ENCODE data around the gene TGFBRAP1. TPM values are rescaled to one million over a fixed set of nuclear protein-coding genes. Genes with fewer than 3 reads are reported as not detected.

The TGFBRAP1 gene
- total RNA-seq, 1 experiment from 2014 or later = 19.3 TPM

DNA sequence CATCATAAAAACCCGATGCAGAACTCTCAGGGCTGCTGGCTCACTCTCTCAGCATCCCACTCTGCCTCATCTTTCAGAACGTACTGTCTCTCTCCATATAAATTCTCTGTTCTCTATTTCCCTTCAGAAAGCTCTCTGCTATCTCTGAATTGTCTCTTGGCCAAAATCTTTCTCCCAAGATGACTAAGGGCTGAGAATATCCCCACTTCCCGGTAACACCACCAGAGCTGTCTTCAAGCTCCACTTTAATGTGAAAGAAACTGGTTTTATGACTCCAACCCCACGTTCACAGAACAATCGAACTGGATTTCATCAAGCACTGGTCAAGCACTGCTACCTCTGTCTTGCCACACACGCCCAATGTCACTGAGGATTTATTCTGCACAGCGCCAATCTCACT is 22.4 kb downstream of the TGFBRAP1 start:
- no peak for DNase-seq (ENCODE audit: unreplicated experiment)
- peaks cover 23% of the 10 kb centered on the region for H3K36me3 Mint-ChIP-seq (ENCODE audit: insufficient read depth, unreplicated experiment)
- ChIA-PET CTCF (interaction anchor here (0.6 kb wide), 1 partner anchor 1265 kb away, joined by 3 read pairs; no protein-coding TSS in a partner anchor), POLR2A (no interaction called here)
- H3K27me3 Mint-ChIP-seq (ENCODE audit: insufficient read depth, unreplicated experiment) = no peaks in the 10 kb centered on the region
- H3K4me3 Mint-ChIP-seq (ENCODE audit: unreplicated experiment) = no peak overlapping the region
- no peaks in the 10 kb centered on the region for H3K9me3 Mint-ChIP-seq (ENCODE audit: unreplicated experiment)
- H3K27ac Mint-ChIP-seq (ENCODE audit: low read depth, unreplicated experiment) = no peak overlapping the region
- TF ChIP-seq CTCF (IDR thresholded peaks at IDR 0.05; ENCODE audit: unreplicated experiment) = no peak
- intact Hi-C loops (cut with micrococcal nuclease) = no loop called here
- BruUV-seq (replicated peaks) = TSS peak; percentile 23
- no peaks in the 10 kb centered on the region for H3K4me1 Mint-ChIP-seq (ENCODE audit: insufficient read depth, unreplicated experiment)

GRCh38 chr2:105301646-105302045 is 27.9 kb downstream of the TGFBRAP1 start:
- POLR2A ChIA-PET = interaction anchor here (0.9 kb wide), 1 partner anchor 27 kb away, joined by 3 read pairs; no protein-coding TSS in a partner anchor
- intact Hi-C loops (cut with micrococcal nuclease) = no loop called here
- no peaks in the 10 kb centered on the region for H3K9me3 Mint-ChIP-seq (ENCODE audit: unreplicated experiment)
- no TSS peak for BruUV-seq (replicated peaks)
- H3K4me3 Mint-ChIP-seq (ENCODE audit: unreplicated experiment) = no peak overlapping the region
- H3K27me3 Mint-ChIP-seq (ENCODE audit: insufficient read depth, unreplicated experiment) = no peaks in the 10 kb centered on the region
- H3K4me1 Mint-ChIP-seq (ENCODE audit: insufficient read depth, unreplicated experiment) = peaks cover 6% of the 10 kb centered on the region
- TF ChIP-seq CTCF (IDR thresholded peaks at IDR 0.05; ENCODE audit: unreplicated experiment) = no peak
- CTCF ChIA-PET = interaction anchor here (0.6 to 0.8 kb wide), 3 partner anchors 26 to 232 kb away, joined by 3 read pairs; no protein-coding TSS in a partner anchor
- no peak overlapping the region for H3K27ac Mint-ChIP-seq (ENCODE audit: low read depth, unreplicated experiment)
- no peak for DNase-seq (ENCODE audit: unreplicated experiment)
- H3K36me3 Mint-ChIP-seq (ENCODE audit: insufficient read depth, unreplicated experiment) = peaks cover 36% of the 10 kb centered on the region

GRCh38 chr2:105299290-105299689 is 30.2 kb downstream of the TGFBRAP1 start:
- no peak overlapping the region for H3K27ac Mint-ChIP-seq (ENCODE audit: low read depth, unreplicated experiment)
- BruUV-seq (replicated peaks) = no TSS peak
- H3K27me3 Mint-ChIP-seq (ENCODE audit: insufficient read depth, unreplicated experiment) = no peaks in the 10 kb centered on the region
- no peak for DNase-seq (ENCODE audit: unreplicated experiment)
- CTCF ChIA-PET = interaction anchor here (0.8 to 1.1 kb wide), 3 partner anchors 11 to 186 kb away, joined by 3 to 5 read pairs (median 4); no protein-coding TSS in a partner anchor
- TF ChIP-seq CTCF (IDR thresholded peaks at IDR 0.05; ENCODE audit: unreplicated experiment) = no peak
- POLR2A ChIA-PET = no interaction called here
- H3K9me3 Mint-ChIP-seq (ENCODE audit: unreplicated experiment) = no peaks in the 10 kb centered on the region
- peaks cover 53% of the 10 kb centered on the region for H3K36me3 Mint-ChIP-seq (ENCODE audit: insufficient read depth, unreplicated experiment)
- peaks cover 6% of the 10 kb centered on the region for H3K4me1 Mint-ChIP-seq (ENCODE audit: insufficient read depth, unreplicated experiment)
- H3K4me3 Mint-ChIP-seq (ENCODE audit: unreplicated experiment) = no peak overlapping the region
- intact Hi-C loops (cut with micrococcal nuclease) = no loop called here

GRCh38 chr2:105298017-105298416 is 31.5 kb downstream of the TGFBRAP1 start:
- Mint-ChIP-seq H3K27me3 (ENCODE audit: insufficient read depth, unreplicated experiment) (no peaks in the 10 kb centered on the region), H3K9me3 (ENCODE audit: unreplicated experiment) (no peaks in the 10 kb centered on the region), H3K27ac (ENCODE audit: low read depth, unreplicated experiment) (no peak overlapping the region), H3K36me3 (ENCODE audit: insufficient read depth, unreplicated experiment) (peaks cover 47% of the 10 kb centered on the region), H3K4me3 (ENCODE audit: unreplicated experiment) (no peak overlapping the region), H3K4me1 (ENCODE audit: insufficient read depth, unreplicated experiment) (peaks cover 6% of the 10 kb centered on the region)
- intact Hi-C loops (cut with micrococcal nuclease) = no loop called here
- DNase-seq (ENCODE audit: unreplicated experiment) = no peak
- no TSS peak for BruUV-seq (replicated peaks)
- TF ChIP-seq CTCF (IDR thresholded peaks at IDR 0.05; ENCODE audit: unreplicated experiment) = no peak
- ChIA-PET POLR2A (no interaction called here), CTCF (interaction anchor here (0.5 to 1.3 kb wide), 4 partner anchors 10 to 103 kb away, joined by 3 read pairs; no protein-coding TSS in a partner anchor)
